ENCODE data around the gene LRRC14B.

Gene LRRC14B

GRCh38 chr5:191036-191948 is at the start of gene LRRC14B:
Gene LRRC14B, plus strand, starts transcription at chr5:191495. Its CDS starts 44 bp downstream, at chr5:191539.
- peak; percentile 65 to 79 for DNase-seq

DNA sequence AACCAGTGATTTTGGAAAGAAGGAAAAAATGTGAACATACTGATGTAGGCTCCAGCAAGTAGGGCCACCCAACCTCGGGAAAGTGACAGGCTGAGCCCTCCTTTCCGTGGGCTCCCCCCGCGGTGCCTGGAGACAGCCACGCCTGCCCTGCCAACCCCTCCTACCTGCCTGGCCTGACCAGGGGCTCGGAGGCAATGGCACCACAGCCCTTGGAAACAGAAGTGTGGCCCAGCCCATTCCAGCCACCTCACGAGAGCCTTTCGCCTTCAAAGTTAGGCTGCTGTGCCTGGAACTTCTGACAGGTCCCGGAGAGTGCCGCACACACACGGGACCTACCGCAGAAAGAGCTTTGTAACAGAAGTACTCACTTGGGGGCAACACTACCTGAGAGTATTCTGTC is 49.5 kb upstream of the LRRC14B start:
- no peak for DNase-seq

DNA sequence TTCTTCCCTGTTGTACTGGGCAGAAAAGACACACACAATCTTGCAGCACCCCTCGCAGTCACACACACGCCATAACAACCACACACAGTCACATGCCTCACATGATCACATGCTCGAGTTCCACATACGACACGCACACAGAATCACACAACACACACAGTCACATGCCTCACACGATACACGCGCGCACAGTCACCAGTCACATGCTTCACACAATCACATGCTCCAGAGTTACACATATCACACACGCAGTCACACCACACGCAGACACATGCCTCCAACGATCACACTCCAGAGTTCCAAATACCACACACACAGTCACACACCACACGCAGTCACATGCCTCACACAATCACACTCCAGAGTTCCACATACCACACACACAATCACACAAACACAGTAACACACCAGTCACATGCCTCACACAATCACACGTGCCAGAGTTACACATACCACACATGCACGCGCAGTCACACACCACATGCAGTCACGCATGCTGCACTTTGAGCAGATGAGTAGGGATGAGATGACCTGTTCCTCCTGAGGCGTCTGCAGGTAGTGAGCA is 49.0 kb upstream of the LRRC14B start:
- no peak for DNase-seq

- no peak for DNase-seq
Observed at GRCh38 chr5:143041-143440, 48.3 kb upstream of the LRRC14B start.

GRCh38 chr5:144941-145340 is 46.4 kb upstream of the LRRC14B start:
- no peak for DNase-seq

DNA sequence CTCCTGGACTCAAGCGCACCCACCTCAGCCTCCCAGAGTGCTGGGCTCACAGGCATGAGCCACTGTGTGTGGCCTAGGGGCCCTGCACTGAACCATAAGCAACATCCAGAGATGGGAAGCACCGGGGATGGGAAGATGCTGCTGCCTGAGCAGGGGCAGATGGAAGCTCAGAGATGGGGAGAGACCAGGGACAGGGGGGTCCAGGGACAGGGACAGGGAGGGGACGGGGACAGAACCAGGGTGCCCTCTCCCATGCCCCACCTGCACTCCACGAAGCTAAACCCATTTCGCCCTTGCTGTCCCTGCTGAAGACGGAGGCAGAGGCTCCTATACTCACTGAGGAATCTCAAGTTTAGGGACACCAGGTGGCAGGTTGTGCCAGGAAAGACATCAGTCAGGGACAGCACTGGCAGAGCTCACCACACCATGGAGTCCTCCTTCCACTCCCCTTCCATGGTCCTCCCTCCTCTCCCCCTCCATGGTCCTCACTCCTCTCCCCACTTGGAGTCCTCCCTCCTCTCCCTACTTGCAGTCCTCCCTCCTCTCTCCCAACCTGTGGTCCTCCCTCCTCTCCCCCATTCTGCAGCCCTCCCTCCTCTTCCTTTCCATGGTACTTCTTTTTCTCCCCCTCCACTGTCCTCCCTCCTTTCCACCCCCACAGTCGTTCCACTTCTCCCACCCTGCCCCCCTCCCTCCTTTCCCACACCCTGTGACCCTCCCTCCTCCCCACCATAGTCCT is 45.5 kb upstream of the LRRC14B start:
- no peak for DNase-seq

DNA sequence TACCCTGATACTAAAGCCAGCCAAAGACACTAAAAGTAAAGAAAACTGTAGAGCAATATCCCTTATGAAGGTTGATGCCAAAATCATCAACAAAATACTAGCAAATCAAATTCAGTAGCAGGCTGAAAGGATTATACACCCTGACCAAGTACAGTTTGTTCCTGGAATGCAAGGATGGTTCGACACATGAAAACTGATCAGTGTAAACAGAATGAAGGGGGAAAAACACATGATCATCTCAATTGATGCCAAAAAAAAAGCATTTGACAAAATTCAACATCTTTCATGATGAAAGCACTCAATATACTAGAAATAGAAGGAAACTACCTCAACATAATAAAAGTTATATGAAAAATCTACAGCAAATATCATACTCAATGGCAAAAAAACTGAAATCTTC is 43.5 kb upstream of the LRRC14B start:
- DNase-seq: no peak

DNA sequence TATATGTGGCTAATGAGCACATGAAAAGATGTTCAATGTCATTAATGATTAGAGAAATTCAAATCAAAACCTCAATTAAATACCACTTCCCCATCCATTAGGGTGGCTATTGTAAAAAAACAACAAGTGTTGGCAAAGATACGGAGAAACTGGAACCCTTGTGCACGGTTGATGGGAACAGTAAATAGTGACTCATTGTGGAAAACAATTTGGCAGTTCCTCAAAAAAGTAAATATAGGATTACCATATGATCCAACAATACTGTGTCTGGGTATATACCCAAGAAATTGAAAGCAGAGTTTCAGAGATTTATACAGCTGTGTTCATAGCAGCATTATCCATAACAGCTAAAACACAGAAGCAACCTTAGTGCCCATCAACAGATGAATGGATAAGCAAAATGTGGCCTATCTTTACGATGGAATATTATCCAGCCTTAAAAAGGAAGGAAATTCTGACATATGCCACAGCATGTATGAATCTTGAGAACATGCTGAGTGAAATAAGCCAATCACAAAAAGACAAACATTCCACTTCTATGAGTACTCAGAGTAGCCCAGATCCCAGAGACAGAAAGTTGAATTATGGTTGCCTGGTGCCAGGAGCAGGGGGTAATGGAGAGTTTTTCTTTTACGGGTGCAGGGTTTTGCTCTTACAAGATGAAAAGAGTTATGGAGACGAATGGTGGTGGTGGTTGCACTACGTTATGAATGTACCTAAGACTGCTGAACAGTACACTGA is 41.4 kb upstream of the LRRC14B start:
- no peak for DNase-seq

DNA sequence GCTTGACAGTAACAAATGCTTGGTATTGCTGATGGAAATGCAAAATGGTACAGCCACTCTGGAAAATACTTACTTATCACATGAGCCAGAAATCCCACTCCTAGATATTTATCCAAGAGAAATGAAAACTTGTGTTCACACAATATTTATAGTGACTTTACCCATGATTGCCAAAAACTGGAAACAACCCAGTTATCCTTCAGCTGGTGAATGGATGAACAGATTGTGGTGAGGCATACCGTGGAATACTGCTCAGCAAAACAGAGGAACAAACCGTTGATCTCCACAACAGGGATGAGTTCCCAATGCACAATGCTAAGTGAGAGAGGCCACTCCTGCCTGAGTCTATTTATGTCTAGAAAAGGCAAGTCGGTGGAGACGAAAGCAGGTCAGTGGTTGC is 40.5 kb upstream of the LRRC14B start:
- DNase-seq: no peak

DNA sequence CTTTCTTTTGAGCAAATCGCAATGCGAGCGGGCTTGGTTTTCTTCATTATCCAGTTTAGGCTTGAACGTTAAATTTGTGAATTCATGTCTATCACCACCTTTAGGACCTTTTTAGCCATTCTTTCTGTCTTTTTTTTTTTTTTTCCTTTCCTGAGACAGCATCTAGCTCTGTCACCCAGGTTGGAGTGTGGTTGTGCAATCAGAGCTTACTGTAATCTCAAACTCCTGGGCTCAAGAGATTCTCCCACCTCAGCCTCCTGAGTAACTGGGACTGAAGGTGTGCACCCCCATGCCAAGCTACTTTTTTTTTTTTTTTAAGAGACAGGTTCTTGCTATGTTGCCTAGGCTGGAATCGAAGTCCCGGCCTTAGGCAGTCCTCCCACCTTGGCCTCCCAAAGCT is 39.2 kb upstream of the LRRC14B start:
- no peak for DNase-seq

- DNase-seq: no peak
Observed at GRCh38 chr5:153256-153655, 38.0 kb upstream of the LRRC14B start.

DNA sequence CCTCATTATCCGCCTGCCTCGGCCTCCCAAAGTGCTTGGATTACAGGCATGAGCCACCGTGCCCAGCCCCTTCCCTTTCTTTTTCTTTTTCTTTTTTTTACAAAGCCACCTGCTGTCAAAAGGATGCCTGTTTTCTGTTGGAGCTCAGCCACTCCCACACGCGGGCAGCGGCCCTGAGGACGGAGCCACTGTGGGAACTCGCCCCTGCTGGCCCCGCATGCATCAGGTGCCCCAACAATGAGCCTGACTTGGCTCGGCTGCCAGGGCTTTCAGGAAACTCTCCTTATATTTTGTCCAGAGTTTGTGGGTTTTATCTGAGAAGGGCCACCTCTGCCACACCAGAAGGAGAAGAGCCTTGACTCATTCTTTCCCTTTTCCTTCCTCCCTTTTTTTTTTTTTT is 37.1 kb upstream of the LRRC14B start:
- no peak for DNase-seq

- no peak for DNase-seq
Observed at GRCh38 chr5:154826-155225, 36.5 kb upstream of the LRRC14B start.

DNA sequence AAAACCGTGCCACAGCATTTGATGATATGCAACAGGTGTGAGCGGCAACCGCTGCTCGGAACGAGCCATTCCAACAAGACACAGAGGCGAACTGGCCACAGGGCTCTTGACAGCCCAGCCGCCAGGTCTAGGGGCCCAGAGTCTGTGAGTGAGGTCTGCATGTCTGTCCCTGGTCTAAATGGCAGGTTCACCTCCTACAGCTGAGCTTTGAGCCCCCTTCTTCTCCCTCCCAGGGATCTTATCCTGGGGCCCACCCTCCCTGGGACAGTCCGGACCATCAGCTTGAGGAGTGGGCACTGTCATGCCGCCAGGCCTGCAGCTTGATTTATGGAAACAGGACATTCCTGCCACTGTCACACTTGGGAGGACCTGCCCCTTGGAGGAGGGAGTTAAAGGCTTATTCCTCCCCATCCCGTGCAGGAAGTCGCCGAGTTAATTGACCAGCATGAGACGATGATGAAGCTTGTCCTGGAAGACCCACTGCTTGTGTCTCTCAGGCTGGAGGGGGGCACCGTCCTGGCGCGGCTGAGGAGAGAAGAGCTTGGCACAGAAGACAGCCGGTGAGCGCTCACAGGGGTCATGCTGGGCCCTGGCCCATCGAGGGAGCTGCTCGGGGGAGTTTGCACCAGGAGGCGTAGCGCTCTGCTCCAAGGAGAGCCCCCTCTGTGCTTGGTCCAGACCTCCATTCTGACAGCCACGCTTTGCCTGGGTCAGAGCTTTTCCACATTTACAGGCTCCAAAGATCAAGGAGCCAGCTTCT is 35.5 kb upstream of the LRRC14B start:
- no peak for DNase-seq

- DNase-seq: no peak
Observed at GRCh38 chr5:156411-157072, 34.8 kb upstream of the LRRC14B start.

DNA sequence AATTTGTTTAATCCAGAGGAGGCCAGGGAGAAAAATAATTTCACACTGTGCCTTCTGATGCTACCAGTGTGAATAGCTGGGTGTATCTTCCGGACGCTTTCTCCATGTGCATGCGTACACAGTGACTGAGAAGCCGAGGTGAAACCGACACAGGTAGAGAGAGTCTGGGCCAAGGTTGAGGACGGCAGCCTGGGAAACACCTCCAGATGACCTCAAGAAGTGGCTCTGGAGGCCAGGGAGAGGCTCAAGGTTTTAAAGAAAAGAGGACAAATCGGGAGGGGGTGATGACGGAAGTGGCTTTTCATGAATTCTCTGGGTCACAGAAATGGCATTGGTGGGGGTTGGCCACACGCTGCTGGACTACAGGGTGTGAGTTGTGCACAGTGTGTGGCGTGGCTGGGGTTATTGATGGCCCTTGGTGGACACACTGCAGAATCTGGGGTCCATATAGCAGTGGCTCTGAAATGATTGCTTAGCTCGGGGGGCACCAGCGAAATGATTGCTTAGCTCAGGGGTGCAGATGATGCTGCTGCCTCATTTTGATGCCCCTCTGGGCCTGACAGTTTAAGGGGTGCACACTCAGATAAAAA is 34.1 kb upstream of the LRRC14B start:
- DNase-seq: no peak

- no peak for DNase-seq
Observed at GRCh38 chr5:157801-158200, 33.5 kb upstream of the LRRC14B start.

DNA sequence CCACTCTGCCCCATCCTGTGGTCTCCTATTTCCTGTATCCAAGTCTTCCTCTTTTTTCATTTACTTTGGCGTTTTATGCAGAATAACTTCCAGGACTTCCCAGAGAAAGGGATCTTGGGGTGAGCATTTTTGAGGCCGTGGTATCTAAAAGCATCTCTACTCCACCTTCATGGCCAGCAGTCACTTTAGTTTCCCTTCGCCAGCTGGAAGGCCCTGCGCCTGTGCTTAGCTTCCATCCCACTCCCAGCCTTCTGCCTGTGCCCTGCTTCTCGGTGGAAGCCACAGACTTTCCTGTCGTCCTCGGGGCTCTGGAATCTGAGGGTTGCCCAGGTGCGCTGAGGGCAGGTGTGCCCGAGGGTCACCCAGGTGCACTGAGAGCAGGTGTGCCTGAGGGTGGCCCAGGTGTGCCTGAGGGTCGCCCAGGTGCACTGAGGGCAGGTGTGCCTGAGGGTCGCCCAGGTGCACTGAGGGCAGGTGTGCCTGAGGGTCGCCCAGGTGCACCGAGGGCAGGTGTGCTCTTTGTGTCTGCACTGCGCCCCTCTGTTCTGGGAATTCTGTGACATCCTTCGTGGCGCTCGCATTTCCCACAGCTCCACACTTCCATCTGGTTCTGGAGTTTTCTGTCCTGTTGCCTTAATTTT is 32.4 kb upstream of the LRRC14B start:
- DNase-seq: no peak

- DNase-seq: no peak
Observed at GRCh38 chr5:159448-160172, 31.7 kb upstream of the LRRC14B start.

DNA sequence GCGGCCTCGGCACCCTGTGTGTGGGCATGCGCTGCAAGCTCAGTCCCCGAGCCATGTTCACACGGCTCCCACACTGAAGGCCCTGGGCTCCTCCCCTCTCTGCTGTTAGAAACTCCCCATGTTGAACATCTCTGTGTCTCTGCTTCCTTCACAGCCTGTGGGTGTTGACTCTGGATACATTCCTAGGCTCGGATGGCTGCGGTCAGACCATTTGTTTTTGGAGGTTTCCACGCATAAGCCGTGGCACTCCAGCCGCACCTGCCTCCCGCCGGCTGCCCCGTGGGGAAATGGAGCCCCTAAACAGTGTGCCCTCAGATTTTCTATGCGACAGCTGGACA is 31.2 kb upstream of the LRRC14B start:
- DNase-seq: no peak
